Omental fat pad (tissue), 4 donors: ENCODE results near the gene TIMP1. TPM values are rescaled to one million over a fixed set of nuclear protein-coding genes. Genes with fewer than 3 reads are reported as not detected.

ENCODE experiments used
- ATAC-seq: fragments of 150-250 bp; one replicate; pipeline ENCODE4 v1.9.1; 2016; ENCODE audit warnings: mild to moderate bottlenecking, moderate library complexity; ENCODE audit not compliant: low FRiP score
- DNase-seq: peaks from one replicate; pipeline ENCODE4 v3.0.0-alpha.2; 2019; ENCODE audit warnings: low spot score
- CTCF ChIP-seq, 3 donors: fragments of 450-650 bp; IDR thresholded peaks; one replicate each; pipeline ENCODE4 v1.5.1; 2016 to 2017; ENCODE audit warnings: antibody characterized with exemption in 3 of 3, mild to moderate bottlenecking in 3 of 3, moderate library complexity in 2 of 3
- total RNA-seq, 4 donors: library from RNA; depleted of rRNA; stranded (reverse); fragments of >200 nt; gene quantifications; one replicate each; pipeline ENCODE4 v1.1.0, GENCODE V29; 2016

The TIMP1 gene
- total RNA-seq, 4 donors from 2014 or later = 92.8 to 1,509 (median 915) TPM

GRCh38 chrX:47560179-47560933 lies 21.9 kb upstream of the TIMP1 start:
- no peak for TF ChIP-seq CTCF (IDR thresholded peaks at IDR 0.05)
- ATAC-seq (no peak), DNase-seq (no peak)

GRCh38 chrX:47560934-47561658 lies 21.1 kb upstream of the TIMP1 start, which contains the start of gene ARAF:
TSS of gene ARAF (plus strand) at chrX:47561205. CDS start at chrX:47562968, 1,763 bp downstream.
- DNase-seq (peak; percentile 92), ATAC-seq (peak; percentile 94)
- no peak for TF ChIP-seq CTCF (IDR thresholded peaks at IDR 0.05)

GRCh38 chrX:47561659-47562151 lies 20.5 kb upstream of the TIMP1 start:
- DNase-seq (no peak), ATAC-seq (no peak)
- TF ChIP-seq CTCF (IDR thresholded peaks at IDR 0.05) = no peak

- DNase-seq = no peak
- no peak for TF ChIP-seq CTCF (IDR thresholded peaks at IDR 0.05)
- ATAC-seq = no peak
Observed at GRCh38 chrX:47562615-47563243, 19.5 kb upstream of the TIMP1 start.

GRCh38 chrX:47563801-47564315 lies 18.4 kb upstream of the TIMP1 start:
- no peak for ATAC-seq
- DNase-seq = no peak
- no peak for TF ChIP-seq CTCF (IDR thresholded peaks at IDR 0.05)

- TF ChIP-seq CTCF (IDR thresholded peaks at IDR 0.05) = no peak
- no peak for DNase-seq
- no peak for ATAC-seq
Observed at GRCh38 chrX:47564438-47565085, 17.7 kb upstream of the TIMP1 start.
